T-helper 22 cell (primary cell): ENCODE measurements around the gene RPTOR.

ENCODE experiments used
- DNase-seq: peaks from one replicate; pipeline ENCODE4 v3.0.0-alpha.2; 2020; ENCODE audit warnings: low read depth

The RPTOR gene

DNA sequence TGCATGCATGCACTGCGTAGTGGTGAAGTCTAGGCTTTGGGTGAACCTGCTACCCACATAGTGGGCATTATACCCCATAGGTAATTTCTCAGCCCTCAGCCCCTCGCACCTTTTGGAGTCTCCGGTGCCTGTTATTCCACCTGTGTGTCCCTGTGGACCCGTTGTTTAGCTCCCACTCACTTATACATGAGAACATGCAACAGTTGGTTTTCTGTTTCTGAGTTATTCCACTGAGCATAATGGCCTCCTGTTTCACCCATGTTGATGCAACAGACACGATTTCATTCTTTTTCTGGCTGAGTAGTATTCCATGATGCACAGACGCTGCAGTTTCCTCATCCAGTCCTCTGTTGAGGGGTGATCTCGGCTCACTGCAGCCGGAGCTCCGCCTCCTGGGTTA is 305.5 kb downstream of the RPTOR start:
- no peak for DNase-seq

DNA sequence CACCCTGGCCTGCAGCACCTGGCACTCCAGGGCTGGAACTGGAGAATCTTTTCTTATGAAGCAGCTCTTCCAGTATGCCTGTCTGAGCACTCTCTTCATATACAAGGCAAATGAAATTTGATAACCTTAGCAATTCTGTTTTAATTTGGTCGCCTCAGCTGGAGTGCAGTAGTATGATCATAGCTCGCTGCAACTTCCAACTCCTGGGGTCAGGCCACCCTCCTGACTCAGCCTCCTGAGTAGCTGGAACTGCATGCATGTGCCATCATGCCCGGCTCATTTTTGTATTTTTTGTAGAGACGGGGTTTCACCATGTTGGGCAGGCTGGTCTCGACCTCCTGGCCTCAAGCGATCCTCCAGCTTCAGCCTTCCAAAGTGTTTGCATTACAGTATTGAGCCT is 306.2 kb downstream of the RPTOR start:
- no peak for DNase-seq

DNA sequence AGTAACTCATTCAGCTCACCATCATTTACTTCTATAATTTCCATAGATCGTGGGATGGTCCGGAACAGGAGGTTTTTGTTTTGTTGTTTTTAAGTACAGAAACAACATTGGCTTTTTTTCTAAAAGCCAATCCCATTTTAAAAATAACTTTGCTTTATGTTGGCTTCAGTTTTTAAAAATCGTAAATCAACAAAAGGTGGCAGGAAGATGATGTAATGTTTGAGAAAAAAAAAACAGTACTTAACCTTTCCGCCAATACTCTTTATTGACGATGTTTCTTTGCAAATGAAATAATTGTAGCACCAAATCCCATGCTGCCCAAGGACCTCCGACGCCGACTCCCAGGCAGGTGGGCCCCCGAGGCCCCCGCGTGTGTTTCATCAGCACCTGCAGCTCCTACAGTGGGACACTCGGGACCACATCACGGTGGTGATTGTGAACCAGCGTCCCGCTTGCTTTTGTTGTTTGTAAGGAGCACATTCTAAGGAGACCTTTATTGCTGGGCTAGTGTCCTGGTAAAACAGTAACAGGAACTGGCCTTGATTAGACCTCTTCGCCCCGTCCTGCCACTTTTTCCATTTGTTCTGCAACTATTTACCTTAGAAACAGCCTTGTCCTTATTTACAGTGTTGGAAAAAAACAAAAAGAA is 306.8 kb downstream of the RPTOR start:
- DNase-seq = no peak

DNA sequence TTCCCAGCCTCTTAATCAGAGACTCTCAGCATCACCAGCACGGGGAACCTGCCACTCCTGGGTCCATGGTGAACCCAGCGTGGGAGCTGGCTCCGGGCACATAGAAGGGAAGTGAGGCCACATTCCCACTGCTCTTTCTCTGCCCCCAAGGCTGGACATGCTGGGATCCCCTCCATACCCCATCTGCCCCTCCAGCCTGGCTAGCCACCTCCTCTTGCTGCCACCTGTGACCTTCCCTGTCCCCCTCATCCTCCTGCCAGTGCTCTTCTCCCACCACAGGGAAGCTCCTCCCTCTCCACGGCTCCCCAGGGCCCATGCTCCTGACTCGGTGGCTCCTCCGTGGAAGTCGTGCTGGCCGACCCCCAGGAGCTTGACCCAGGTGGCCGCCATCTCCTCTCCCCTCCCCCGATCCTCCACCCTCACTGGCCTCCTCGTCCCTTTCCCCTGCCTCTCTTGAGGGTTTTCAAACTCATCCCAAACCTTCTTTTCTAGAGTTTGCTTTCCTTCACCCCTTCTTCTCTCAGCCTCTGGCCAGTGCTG is 307.9 kb downstream of the RPTOR start:
- DNase-seq = no peak

DNA sequence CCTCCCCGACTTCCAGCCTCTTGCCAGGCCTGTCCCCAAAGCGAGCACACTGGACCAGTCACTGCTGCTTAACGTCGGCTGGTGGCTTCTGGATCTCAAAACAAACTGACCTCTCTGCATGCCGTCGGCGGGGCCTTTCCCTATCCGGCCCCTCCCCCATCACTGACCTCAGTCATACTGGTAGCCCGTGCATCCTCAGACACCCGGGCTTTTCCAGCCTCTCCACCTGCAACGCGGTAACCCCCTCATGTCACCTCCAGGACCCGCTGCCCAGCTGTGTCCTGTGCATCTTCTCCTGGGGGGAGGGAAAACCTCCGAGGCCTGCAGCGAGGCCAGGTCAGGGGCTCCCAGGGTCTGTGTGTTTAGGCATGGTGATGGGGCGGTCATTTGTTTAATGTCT is 308.4 kb downstream of the RPTOR start:
- no peak for DNase-seq

DNA sequence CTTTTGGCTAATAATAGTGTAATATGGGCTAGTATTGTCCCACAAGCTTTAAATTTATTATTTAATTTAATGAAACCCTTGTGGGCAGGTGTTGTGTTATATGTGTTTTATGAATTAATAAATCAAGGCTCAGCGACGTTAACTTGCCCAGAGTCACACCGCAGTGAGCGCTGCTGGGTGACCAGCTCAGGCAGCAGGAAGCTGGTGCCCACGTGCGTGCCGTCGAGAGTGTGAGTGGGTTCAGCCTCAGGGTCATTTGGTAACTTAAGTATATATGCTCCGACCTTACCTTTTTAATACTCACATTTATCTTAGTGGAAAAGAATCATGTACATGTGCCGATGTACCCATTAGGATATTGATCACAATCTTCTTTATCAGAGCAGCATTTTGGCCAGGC is 309.6 kb downstream of the RPTOR start:
- DNase-seq = no peak

DNA sequence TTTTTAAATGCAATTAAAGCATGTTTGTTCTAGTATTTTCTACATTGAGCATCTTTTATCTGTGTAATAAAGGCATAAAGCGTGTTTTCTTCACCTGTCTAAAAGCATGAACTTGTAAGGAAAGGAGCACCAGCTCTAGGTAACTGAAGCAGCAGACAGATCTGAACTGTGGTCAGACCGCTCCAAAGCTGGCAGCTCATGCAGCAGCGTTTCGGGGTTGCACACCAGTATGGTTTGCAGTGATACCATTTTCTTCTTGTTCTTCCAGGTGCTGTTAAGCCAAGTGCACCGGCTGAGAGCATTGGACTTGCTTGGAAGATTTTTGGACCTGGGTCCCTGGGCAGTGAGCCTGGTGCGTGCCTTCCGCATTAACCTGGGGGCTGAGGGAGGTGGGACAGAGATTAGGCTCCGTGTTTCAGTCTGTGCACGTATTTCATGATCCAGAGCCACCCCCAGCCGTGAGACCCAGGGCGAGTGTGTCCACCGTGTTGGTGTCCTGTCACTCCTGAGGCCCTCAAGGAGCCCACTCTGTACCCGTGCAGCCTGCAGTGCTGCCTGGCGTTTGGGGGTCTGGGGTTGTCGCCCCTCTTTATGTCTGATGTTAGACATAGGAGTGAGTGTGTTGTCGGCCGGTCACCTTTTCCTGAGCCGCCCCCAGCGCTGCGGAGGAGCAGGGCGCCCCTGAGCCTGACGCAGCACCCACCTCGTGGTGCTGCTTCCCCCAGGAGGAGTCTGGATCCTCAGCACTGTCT is 310.7 kb downstream of the RPTOR start:
- DNase-seq = no peak

DNA sequence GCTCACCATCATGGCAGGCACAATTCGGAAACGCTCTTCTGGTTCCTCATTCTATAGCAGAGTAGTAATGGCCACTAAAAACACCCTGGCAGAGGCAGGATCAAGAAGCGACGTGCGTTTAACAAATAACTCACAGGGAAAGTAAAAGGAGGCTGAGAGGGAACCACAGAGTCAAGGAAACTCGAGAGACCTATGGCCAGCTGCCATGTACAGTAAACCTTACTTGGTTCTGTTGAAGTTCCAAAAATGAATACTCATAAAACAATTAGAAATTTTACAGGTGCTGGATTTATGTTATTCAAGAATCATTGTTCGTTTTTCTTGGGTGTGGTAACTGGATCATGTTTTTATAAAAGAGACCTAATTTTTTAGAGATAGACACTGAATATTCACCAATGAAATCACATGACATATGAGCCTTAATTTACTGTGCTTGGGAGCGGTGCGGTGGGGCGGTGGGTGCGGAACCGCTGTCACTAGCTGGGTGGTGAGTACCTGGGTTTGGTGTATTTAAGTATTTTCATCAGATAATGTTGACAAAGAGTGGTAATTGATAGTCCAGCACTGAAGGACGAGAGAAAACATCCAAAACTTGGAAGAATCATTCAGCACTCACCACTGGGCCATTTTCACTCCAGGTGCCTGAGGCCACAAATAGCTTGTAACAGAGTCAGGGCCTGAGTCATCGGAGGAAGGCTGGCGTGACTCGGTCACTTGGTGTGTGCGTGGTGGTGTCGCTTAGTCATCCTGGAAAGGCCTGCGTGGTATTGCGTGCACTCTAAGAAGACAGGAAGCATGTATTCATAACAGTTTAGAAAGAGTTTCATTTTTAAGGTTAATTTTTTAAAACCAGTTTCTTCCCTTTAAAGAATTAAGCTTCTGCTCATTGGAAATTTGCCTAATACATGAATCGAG is 311.6 kb downstream of the RPTOR start:
- DNase-seq = peak; percentile 66

DNA sequence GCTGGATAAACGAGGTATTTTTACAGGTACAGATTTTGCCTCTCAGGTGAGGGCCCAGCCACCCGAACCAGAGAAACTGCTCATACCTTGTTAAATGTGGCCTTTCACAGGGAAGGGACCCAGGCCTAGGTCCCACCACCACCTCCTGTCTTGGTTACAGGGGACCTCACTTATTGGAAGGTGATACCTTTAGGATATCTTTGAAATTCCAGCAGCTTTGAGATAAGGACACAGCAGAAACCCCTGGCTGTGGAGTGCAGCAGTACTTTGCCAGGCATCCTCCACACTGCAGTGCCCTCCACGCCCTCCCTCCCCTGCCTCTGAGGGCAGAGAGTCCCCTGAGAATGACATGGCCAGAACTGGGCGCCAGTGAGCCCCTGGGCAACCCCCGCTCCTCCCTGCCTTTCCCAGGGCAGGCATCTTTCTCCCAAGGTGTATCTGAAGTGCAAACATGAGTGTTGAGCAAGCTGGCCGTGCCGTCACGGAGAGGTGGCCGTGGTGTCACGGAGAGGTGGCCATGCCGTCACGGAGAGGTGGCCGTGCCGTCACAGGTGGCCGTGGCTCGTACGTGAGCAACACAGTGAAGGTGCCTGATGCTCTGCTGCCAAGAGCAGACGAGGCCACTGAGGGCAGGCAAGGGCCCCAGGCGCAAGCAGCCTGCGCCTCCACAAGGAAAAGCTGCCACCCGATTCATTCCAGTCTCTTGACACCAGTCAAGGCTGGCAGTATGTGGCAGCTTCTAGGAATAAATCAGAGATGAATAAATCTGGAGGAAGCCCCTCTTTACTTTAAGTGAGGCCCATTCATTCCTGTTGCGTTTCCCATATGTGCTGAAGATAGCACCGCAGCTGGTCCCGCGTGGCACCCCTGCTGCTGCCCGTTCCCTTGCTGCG is 312.5 kb downstream of the RPTOR start:
- DNase-seq = no peak

DNA sequence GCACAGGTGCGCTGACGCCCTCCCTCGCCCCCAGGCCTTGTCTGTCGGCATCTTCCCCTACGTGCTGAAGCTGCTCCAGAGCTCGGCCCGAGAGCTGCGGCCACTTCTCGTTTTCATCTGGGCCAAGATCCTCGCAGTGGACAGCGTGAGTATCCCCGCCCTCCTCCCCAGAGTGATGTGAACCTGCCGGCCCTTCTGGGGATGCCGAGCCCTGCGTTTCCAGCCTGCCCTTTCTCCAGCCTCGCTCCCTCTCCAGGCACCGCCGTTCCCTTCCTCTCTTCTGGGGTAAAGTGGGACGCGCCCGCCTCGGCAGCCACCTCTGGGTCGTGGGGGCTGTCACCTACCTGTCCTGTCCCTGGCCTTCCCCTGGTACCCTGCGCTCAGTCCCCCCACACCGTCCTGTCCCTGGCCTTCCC is 313.1 kb downstream of the RPTOR start:
- no peak for DNase-seq

DNA sequence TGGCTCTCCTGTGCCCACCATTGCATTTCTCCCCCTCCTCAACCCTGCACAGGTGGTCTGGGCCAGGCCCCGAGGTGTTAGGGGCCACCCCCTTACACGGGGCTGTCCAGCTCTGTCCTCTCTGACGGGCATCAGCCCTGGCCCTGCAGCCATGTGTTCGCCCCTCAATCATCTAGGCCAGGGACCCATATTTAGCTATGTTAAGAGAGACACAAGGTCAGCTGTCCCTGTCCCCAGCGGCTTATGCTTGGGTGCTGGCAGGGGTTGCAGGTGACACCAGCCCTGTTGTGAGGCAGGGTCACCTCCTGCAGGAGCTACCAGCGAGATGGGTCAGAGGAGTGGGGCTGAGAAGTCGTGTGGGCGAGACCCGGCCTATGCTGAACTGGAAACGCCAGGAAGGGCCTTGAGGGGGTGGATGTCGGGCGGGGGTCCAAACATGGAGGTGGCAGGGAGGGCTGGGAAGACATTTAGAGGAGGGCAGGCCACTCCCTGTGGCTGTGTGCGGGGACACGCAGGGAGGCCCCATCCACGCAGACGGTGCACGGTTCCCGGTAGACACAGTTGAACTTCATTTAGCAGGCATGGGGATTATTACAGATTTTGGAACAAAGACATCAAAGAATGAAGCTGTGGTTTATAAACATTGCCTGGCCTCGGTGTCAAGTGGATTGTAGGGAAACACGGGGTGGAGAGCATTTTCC is 313.8 kb downstream of the RPTOR start:
- DNase-seq = no peak

DNA sequence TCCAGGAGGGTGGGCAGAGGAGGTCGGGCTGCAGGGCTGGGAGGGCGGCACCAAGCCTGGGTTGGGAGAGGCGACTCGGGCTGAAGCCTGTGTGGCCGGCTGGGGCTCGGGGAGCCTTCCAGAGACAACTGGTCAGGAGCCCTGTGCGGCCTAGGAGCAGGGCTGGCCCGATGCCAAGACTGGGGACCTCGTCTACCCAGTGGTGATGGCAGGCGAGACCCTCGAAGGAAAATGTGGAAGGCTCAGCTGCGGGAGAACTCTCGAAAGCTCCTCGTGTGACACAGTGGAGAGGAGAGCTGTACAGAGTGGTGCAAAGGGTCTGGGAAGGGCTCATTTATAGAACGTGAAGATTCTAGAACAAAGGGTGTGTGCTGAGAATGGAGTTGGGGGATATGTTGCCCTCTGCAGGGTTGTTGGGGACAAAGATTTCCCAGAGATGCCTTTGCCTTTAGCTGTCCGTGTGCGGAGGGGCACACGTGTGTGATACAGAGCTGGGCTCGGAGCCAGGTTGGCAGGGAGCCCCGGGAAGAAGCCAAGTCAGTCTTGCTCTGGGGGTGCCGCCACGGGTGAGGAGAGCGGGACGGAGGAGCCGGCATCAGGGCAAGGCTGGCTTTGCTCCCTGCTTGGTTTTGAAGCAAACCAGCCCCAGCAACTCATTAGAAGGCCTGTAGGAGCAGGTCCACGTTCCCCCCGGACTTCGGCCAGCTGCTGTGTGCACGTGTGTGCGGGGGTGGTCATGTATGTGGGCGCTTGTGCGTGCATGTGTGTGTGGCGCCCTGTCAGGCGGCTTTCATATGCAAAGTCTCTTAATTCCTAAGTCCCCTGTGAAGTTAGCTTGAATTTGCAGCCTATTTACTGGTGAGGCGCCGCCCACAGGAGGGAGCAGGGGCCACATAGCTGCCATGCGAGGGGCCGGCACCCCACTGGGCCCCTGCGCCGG is 314.6 kb downstream of the RPTOR start:
- no peak for DNase-seq

DNA sequence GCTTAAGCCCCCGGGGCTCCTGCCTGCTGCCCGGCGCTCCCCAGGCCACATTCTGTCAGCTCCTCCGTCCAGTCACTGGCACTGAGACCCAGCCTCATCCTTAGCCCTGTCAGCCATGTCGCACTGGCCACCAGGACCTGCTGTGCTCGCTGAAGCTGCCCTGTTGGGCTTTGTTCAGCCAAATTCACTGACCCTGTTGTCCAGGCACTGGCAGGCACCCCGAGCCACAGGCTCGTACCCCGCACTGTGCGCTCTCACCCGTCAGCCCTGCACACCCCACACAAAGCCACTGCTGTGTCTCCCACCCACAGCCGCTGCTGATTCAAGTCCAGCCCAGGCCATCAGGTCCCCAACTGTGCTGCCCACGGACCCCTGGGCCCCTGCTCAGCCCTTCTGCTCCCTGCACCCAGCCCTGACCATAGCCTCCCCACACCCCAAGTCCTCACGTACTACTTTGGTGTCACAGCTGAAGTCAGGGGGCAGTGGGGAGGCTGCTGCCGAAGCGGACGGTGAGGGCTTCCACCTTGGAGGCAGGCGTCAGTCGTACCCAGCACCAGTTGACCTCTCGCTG is 315.5 kb downstream of the RPTOR start:
- no peak for DNase-seq

DNA sequence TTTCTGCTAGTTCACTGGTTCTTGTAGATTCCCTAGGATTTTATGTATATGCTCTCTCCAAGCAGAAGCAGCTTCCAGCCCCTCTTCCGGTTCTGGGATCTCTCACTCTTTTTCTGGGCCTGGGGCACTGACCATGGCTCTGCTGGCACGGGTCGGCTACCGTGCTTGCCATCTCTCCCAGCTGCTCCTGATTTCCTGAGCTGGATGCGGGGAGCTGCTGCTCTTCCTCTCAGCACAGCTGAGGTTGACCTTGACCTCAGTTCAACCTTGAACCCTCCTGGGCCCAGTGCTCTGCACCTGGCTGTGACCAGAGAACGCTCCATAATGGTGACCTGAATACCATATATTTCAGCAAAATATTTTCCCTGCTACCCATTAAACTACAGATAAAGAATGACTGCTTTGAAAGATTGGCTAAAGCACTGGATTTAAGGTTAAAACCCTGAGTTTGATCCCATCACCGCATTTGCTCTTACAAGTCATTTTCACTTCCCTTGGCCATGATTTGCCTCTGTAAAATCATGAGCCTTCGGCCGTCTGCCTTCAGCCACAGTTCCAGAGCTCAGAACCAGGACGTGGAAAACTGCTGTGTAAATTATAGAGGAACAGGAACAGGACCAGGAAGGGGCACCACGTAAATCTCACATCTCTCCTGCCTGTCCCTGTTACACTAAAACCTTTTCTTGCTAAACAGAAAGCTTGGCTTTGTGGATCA is 316.2 kb downstream of the RPTOR start:
- DNase-seq = no peak

DNA sequence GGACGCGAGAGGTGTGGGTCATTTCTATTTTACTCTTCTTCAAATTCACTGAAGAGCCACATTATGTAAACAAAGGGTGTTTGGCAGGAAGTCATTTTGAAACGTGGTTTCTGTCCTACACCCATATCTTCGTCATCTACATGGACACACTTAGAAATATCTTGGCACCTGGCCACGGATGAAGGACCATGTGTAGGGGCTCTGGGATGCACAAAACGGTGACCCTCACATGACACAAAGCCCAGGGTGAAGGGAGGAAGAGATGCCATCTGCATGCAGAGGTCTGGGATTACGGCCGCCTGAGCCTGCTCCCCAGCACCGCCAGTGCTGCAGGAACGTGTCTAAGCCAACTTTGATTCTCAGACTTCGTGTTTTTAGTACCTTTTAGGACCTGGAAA is 316.8 kb downstream of the RPTOR start:
- no peak for DNase-seq

DNA sequence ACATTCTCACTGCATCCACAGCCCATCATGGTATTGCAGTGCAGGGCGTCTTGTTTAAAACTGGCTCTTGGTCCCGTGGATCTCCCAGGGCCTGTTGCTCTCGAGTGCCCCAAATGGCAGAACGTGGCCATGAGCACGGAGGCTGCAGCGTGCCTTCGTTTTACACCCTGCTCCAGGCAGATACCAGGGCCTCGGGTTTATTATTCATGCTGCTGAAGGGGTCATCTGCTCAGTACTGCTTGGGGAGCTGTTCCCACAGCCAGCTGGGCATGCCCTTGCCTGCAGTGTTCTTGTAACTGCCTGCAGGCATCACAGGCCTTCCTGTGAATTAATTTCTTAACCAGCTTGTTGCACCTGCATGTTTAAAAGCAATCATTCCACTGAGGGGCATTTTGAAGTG is 317.3 kb downstream of the RPTOR start:
- no peak for DNase-seq

DNA sequence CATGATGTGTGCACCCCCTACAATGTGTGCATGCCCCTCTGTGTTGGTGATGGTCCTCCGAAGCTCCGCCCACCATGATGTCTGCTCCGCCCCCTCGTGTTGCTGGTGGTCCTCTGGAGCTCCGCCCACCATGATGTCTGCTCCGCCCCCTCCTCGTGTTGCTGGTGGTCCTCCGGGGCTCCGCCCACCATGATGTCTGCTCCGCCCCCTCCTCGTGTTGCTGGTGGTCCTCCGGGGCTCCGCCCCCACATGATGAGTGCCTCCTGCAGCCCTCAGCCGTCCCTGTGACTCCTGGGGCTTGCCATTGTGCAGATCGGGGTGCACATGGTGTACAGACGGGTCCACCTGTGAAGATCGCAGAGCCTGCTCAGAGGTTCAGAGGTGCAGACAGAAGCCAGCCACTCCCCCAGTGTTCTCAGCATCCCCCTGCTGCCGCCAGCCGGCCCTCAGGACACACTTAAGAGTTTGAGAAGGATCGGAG is 317.9 kb downstream of the RPTOR start:
- DNase-seq = no peak

DNA sequence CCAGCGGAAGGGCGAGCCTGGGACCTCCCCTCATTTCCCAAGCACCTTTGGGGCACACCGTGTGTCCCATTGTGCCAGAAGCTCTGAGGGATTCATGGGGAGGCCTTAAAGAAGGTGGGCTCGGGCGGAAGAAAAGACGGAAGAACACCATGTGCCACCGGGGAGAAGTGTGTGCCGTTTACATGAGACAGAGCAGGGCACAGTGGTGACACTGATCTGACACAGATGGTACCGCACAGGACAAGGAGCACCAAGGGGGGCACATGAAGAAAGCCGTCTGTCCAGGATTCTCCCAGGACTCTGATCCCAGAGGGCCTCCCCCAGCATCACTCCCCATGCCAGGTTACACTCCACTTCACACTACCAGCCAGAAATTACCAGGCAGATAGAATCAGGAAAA is 318.3 kb downstream of the RPTOR start:
- DNase-seq = no peak

DNA sequence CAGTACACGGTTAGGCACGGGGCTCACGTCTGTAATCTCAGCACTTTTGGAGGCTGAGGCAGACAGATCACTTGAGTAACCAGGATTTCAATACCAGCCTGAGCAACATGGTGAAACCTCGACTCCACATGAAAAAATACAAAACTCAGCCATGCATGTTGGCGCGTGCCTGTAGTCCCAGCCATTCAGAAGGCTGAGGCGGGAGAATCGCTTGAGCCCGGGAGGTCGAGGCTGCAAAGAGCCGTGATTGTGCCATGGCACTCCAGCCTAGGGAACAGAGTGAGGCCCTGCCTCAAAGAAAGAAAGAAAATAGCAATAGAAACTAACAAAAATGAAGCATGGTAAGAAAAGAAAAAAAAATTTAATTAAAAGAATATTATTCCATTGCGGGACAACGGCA is 319.0 kb downstream of the RPTOR start:
- no peak for DNase-seq
